GM18909 (cell line): ENCODE results near the gene CLCN3.
"Not testable (repeated sequence)": the region's sequence is repeated elsewhere in the genome, so short reads cannot be mapped to it uniquely, and the experiment has no call there.

Source experiments
- ATAC-seq: cut with Tn5 transposase; IDR thresholded peaks from one replicate; pipeline ENCODE4 v1.9.1; 2021; ENCODE audit warnings: mild to moderate bottlenecking; ENCODE audit not compliant: unreplicated experiment, poor library complexity

The CLCN3 gene

GRCh38 chr4:169619958-169620879 is at the start of gene CLCN3:
TSS of gene CLCN3 (plus strand) at chr4:169620578. CDS start at chr4:169635929, 15,351 bp downstream.
- ATAC-seq, result peak; percentile 96

- ATAC-seq, result not testable (repeated sequence)
These were observed 49.4 kb upstream of the CLCN3 start for GRCh38 chr4:169571012-169571411.

- ATAC-seq, result no peak
These were observed 48.9 kb upstream of the CLCN3 start for GRCh38 chr4:169571435-169571834.

GRCh38 chr4:169573889-169574288 is 46.5 kb upstream of the CLCN3 start:
- no peak for ATAC-seq

- ATAC-seq, result peak; percentile 96
These were observed 38.2 kb upstream of the CLCN3 start for GRCh38 chr4:169582203-169582602.

GRCh38 chr4:169582706-169583105 is 37.7 kb upstream of the CLCN3 start:
- peak; percentile 24 for ATAC-seq

- no peak for ATAC-seq
These were observed 36.8 kb upstream of the CLCN3 start for GRCh38 chr4:169583563-169583962.

- ATAC-seq, result no peak
These were observed 27.3 kb upstream of the CLCN3 start for GRCh38 chr4:169593050-169593560.

GRCh38 chr4:169594560-169595195 is 25.7 kb upstream of the CLCN3 start:
- no peak for ATAC-seq

- ATAC-seq, result peak; percentile 58
These were observed 19.2 kb upstream of the CLCN3 start for GRCh38 chr4:169601016-169601771.

GRCh38 chr4:169603312-169603711 is 17.1 kb upstream of the CLCN3 start:
- no peak for ATAC-seq

- ATAC-seq, result peak; percentile 77
These were observed 16.1 kb upstream of the CLCN3 start for GRCh38 chr4:169604131-169604900.

- ATAC-seq, result no peak
These were observed 15.5 kb upstream of the CLCN3 start for GRCh38 chr4:169604903-169605331.

- no peak for ATAC-seq
These were observed 9.2 kb upstream of the CLCN3 start for GRCh38 chr4:169611157-169611556.

GRCh38 chr4:169611991-169612870 is 8.1 kb upstream of the CLCN3 start, which contains the start of gene NEK1:
TSS of gene NEK1 (minus strand) at chr4:169612583. CDS start at chr4:169602630, 9,953 bp downstream.
- peak; percentile 95 for ATAC-seq

GRCh38 chr4:169612871-169613859 is 7.2 kb upstream of the CLCN3 start:
- peak; percentile 47 for ATAC-seq

- ATAC-seq, result no peak
These were observed 4.8 kb upstream of the CLCN3 start for GRCh38 chr4:169615467-169616106.
